AG08396 (cell line): ENCODE results near the gene SLC9A1.

ENCODE experiments used
- DNase-seq: peaks from one replicate; pipeline ENCODE4 v3.0.0; 2012; ENCODE audit warnings: low spot score, mixed read lengths

The SLC9A1 gene

GRCh38 chr1:27150641-27151040 is 4.3 kb downstream of the SLC9A1 start:
- DNase-seq: no peak

GRCh38 chr1:27150183-27150582 is 4.7 kb downstream of the SLC9A1 start:
- DNase-seq: no peak

DNA sequence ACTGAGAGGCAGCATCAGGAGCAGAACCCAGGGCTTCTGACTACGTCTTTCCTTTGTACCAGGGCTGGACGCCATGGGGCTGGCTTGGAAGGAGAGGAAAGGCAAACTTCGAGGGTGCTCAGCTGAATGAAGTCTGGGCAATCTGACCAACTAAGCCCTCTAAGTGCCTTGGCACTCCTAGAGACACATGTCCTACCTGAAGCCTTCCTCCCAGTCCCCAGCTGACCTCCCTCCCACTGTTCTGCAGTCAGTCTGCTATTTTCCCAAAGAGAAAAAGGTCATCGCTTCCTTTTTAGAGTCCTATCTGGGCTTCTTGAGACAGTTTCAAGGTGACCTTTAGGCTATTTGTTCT is 5.2 kb downstream of the SLC9A1 start:
- DNase-seq: no peak

GRCh38 chr1:27149084-27149761 is 5.7 kb downstream of the SLC9A1 start:
- no peak for DNase-seq

GRCh38 chr1:27148591-27148990 is 6.3 kb downstream of the SLC9A1 start:
- no peak for DNase-seq

DNA sequence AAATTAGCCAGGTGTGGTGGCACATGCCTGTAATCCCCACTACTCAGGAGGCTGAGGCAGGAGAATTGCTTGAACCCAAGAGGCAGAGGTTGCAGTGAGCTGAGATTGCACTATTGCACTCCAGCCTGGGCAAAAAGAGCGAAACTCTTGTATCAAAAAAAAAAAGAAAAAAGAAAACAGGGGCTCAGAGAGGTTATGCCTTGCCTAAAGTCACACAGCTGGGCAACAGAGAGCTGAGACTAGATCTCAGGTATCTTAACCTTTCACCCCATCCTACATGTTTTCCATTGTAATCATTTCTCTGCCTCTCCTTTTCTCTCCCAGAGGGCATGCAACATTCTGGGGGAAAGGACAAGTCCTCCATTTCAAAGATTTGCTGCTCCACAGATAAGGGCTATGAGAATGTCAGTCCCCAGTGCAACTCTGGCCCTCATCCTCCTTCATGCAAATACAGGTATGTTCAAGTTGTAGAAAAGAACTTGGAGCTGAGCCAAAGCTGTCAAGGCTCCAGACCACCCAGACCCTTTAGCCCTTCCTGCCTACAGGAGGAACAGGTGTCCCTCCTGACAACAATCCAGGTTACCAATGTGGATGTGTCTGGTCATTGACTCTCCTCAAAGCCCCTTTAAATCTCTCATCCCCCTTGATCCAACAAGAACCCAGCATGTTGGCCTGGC is 6.9 kb downstream of the SLC9A1 start:
- DNase-seq: no peak

- DNase-seq: peak; percentile 87
Measured at GRCh38 chr1:27145934-27146354, 9.0 kb downstream of the SLC9A1 start.

GRCh38 chr1:27144920-27145661 is 9.8 kb downstream of the SLC9A1 start:
- DNase-seq: peak; percentile 53

- no peak for DNase-seq
Measured at GRCh38 chr1:27144049-27144748, 10.7 kb downstream of the SLC9A1 start.

DNA sequence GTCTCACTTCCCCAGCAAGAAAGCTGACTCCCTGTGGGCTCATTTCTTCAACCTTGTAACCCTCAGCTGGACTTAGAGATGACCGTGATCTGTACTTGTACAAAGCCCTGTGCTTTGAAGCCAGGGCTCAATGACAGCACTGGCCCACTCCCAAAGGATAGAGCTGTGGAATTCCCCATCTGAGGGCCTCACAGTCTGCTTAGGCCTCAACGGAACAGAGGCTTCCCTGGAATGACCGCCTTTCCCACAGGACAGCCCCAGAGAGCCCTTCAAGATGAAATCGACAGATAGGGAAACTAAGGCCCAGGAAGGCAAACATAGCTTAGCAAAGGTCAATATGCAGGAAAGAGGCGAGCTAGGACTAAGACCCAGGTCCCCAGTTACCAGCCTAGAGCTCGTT is 11.5 kb downstream of the SLC9A1 start:
- DNase-seq: no peak

DNA sequence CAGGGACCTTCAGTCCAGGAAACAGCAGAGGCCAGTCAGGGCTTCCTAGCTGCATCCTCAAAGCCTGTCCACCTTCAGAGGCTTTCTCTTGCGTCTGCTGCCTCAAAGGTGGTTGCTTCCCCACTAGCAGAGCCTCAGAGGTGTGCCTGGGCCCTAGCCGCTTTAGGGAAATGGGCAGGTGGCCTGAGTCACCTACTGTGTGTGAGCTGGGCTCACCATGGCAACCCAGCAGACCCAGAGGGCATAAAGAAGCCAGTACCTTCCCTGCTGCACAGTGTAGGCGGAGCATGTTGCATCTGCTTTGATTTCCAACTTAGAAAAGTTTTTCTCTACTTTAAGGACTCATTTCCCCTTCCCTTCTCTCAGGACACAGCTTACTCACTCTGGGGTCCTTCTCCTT is 12.5 kb downstream of the SLC9A1 start:
- DNase-seq: no peak

DNA sequence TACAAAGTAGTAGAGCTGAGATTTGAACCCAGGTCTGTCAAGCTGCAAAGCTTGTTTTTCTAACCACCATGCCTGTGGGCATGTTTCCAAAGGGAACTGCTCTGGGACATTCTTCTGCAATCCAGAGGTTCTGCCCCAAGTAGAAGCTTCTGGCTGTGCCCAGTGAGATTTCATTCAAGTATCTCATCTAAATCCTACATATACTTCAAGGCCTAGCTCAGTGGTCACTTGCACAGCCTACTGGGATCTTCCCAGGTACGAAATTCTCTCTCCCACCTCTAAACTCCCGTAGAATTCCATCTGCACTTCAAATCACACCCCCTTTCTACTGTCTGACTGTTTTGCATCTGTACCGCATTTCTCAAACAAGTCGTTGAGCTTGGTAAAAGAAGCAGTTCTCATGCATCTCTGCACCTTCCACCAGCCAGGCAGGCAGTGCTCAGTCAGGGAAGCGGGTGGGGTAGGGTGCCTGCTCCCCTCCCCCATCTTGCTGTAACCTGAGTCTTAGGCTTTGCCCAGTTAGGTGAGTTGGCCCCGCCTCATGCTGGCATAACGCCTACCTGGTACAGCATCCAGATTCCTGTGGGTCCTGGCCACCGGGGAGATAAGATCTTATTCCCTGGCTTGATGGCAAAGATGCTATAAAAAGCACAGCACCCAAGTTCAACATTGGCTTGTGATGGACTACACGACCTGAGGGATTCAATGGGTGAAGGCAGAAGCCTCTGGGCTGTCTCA is 13.5 kb downstream of the SLC9A1 start:
- DNase-seq: no peak

DNA sequence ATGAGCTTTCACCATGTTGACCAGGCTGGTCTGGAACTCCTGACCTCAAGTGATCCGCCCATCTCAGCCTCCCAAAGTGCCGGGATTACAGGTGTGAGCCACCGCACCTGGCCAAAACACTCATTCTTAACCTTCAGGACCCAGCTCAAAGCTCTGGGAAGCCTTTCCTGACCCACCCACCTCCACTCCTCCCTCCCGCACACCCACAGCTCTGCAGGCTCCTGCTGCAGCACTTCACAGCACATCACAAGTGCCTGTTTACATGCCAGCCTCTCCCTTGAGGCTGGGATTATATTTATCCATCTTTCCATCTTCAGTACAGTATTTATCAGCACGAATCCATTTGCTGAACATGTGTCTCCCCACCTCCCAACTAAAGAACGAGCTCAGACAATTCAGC is 14.9 kb downstream of the SLC9A1 start:
- no peak for DNase-seq

- DNase-seq: no peak
Measured at GRCh38 chr1:27138927-27139326, 16.0 kb downstream of the SLC9A1 start.

DNA sequence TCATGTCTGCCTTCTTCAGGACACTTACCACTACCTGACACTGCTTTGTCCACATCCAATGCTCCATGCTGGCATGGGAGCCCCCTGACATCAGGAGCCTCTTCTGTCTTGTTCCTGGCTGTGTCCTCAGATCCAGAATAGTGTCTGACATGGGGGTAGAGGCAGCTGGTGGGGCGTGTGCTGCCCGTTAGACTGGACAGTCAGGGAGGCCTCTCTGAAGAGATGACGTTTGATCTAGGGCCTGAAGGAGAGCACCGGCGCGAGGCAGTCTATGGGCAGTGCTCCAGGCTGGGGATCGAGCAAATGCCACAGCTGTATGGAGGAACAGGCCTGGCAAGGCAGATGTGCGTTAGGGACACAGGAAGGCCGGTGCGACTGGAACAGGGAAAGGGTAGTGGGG is 16.6 kb downstream of the SLC9A1 start:
- no peak for DNase-seq

DNA sequence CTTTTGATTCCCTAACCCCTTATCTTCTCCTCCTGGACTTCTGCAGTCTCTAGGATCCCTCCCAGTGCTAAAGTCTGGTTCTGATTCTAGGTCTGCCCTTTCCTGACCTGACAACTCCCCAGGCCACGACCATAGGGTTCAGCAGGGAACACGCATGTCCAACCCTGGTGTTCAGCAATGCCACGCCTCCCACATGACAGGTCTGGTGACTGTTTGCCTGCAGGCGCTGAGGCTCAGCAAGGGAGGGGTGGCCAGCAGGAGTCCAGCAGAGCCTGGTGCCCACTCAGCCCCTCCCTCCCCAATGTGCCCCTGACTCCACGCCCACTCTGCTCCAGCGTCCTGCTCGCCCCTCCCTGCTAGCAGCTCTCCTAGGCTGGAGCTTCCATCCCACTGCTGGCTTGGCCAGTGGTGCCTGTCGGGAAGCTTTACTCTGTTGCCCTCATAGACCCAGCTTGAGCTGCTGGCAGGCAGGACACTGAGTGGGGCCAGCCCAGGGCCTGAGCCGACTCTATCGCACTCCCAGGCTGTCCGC is 17.3 kb downstream of the SLC9A1 start:
- DNase-seq: no peak

DNA sequence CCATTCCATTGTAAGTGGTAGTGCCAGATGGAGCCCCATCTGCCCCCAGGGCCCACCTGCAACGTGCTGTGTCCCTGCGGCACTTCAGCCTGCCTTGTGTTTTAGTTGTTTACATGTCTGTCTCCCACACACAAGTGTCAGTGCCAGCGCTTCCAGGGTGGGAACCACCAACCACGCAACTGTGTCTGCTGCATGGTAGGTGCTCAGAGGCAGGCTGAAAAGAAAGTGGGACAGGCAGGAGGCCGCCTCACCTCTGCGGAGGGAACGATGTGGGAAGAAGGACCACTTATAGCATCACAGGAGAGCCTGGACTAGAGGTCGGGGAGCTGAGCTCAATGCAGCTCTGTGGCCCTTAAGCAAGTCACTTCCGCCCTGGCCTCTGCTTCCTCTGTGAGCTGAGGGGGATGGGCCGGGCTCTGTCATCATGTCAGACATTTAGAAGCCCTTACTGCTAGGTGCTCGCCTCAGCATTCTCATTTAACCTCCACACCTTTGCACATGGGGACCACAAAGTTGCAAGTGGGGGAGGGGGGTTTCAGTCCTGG is 17.9 kb downstream of the SLC9A1 start:
- no peak for DNase-seq

DNA sequence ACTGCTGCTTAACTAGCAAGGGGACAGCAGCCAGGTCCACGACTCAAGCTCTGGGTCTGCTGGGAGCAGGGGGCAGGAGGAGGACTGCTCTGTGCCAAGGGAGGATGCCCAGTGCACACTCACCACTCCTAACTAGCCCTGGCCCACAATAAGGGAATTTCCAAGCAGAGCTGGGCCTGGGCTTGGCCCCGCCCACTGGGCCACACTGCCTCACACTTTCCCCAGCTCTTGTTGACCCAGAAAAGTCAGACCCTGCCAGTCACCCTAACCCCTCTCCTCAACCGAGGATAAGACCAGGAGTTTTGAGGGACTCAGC is 18.7 kb downstream of the SLC9A1 start:
- no peak for DNase-seq

DNA sequence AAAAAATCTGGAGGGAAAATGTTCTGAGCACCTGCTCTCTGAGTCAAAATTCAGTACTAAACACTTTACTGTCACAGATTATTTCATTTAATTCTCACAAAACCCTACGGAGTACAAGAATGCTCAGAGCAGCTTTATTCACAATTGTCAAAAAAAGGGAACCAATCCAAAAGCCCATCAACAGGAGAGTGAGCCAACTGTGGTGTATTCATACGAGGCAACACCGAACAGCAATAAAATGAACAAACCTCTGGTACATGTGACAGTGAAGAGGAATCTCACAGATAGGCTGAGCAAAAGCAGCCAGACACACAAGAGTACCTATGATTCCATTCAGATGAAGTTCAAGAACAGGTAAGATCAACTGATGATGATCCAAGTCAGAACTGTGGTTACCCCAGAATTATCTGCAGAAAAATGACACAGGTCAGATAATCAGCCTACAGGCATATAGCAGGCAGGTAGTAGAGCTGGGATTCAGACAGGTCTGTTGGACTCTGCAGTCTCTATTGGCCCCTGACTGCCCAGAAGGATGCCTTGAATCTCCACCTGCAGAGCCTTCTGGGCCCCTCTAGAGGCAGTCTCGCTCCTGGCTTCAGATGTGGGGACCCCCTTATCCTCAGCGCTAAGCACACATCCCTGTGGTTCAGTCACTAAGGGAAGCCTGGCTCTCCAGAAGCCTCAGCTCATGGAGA is 19.2 kb downstream of the SLC9A1 start:
- DNase-seq: no peak

DNA sequence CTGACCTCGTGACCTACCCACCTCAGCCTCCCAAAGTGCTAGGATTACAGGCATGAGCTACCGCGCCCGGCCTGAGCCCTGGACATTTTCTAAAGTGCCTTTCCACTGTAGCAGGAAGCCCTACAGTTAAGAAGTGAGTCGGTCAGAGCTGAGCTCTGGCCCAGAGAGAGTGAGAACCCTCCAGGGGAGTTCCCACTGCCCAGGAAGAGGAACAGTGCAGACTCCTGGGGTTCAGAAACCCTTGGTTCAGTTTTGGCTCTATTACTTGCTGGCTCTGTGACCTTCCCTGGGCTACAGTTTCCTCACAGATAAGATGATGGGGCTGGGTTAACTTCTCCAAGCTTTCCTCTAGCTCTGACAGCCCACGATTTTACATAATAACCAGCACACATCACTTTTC is 20.9 kb downstream of the SLC9A1 start:
- DNase-seq: no peak

GRCh38 chr1:27133158-27133557 is 21.8 kb downstream of the SLC9A1 start:
- DNase-seq: no peak
